ENCODE measurements around the gene MFAP2. TPM values are rescaled to one million over a fixed set of nuclear protein-coding genes. Genes with fewer than 3 reads are reported as not detected.

Gene MFAP2
- total RNA-seq, 1 donor from 2014 or later: 154 TPM

- TF ChIP-seq, protein P1, sequence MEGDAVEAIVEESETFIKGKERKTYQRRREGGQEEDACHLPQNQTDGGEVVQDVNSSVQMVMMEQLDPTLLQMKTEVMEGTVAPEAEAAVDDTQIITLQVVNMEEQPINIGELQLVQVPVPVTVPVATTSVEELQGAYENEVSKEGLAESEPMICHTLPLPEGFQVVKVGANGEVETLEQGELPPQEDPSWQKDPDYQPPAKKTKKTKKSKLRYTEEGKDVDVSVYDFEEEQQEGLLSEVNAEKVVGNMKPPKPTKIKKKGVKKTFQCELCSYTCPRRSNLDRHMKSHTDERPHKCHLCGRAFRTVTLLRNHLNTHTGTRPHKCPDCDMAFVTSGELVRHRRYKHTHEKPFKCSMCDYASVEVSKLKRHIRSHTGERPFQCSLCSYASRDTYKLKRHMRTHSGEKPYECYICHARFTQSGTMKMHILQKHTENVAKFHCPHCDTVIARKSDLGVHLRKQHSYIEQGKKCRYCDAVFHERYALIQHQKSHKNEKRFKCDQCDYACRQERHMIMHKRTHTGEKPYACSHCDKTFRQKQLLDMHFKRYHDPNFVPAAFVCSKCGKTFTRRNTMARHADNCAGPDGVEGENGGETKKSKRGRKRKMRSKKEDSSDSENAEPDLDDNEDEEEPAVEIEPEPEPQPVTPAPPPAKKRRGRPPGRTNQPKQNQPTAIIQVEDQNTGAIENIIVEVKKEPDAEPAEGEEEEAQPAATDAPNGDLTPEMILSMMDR (IDR thresholded peaks at IDR 0.05; ENCODE audit: unreplicated experiment): no peak
- Mint-ChIP-seq H3K9me3 (ENCODE audit: unreplicated experiment) (no peaks in the 10 kb centered on the region), H3K27me3 (ENCODE audit: unreplicated experiment) (peaks cover 16% of the 10 kb centered on the region), H3K27ac (ENCODE audit: unreplicated experiment) (no peak overlapping the region), H3K4me3 (ENCODE audit: unreplicated experiment) (no peak overlapping the region), H3K4me1 (ENCODE audit: unreplicated experiment) (no peaks in the 10 kb centered on the region), H3K36me3 (ENCODE audit: low read depth, unreplicated experiment) (peaks cover 16% of the 10 kb centered on the region)
- DNase-seq (ENCODE audit: low spot score): no peak
Observed at GRCh38 chr1:16970132-16970910, 10.1 kb downstream of the MFAP2 start.

DNA sequence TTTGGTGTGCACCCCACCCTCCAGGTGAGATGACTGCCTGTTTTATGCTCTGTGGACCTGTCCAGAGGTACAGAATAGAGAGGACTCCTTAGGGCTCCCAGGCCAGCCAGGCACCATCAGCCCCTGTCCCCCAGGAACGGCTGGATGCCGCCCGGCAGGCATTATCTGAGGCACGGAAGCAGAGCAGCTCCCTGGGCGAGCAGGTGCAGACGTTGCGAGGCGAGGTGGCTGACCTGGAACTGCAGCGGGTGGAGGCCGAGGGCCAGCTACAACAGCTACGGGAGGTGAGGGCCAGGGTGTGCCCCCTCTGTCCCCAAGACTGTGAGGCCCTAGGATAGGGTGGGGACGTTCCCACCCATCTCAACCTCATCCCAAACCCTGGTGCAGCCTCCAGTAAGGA is 10.8 kb downstream of the MFAP2 start:
- DNase-seq (ENCODE audit: low spot score): no peak
- no peaks in the 10 kb centered on the region for H3K4me1 Mint-ChIP-seq (ENCODE audit: unreplicated experiment)
- no peak overlapping the region for H3K4me3 Mint-ChIP-seq (ENCODE audit: unreplicated experiment)
- H3K9me3 Mint-ChIP-seq (ENCODE audit: unreplicated experiment): no peaks in the 10 kb centered on the region
- H3K36me3 Mint-ChIP-seq (ENCODE audit: low read depth, unreplicated experiment): peaks cover 21% of the 10 kb centered on the region
- H3K27me3 Mint-ChIP-seq (ENCODE audit: unreplicated experiment): peaks cover 16% of the 10 kb centered on the region
- no peak overlapping the region for H3K27ac Mint-ChIP-seq (ENCODE audit: unreplicated experiment)
- TF ChIP-seq, protein P1 (IDR thresholded peaks at IDR 0.05; ENCODE audit: unreplicated experiment): no peak

- no peak for DNase-seq (ENCODE audit: low spot score)
- peaks cover 17% of the 10 kb centered on the region for H3K27me3 Mint-ChIP-seq (ENCODE audit: unreplicated experiment)
- H3K4me3 Mint-ChIP-seq (ENCODE audit: unreplicated experiment): no peak overlapping the region
- no peak overlapping the region for H3K27ac Mint-ChIP-seq (ENCODE audit: unreplicated experiment)
- no peaks in the 10 kb centered on the region for H3K9me3 Mint-ChIP-seq (ENCODE audit: unreplicated experiment)
- peaks cover 21% of the 10 kb centered on the region for H3K36me3 Mint-ChIP-seq (ENCODE audit: low read depth, unreplicated experiment)
- TF ChIP-seq, protein P1 (IDR thresholded peaks at IDR 0.05; ENCODE audit: unreplicated experiment): no peak
- H3K4me1 Mint-ChIP-seq (ENCODE audit: unreplicated experiment): no peaks in the 10 kb centered on the region
Observed at GRCh38 chr1:16969057-16969611, 11.3 kb downstream of the MFAP2 start.

DNA sequence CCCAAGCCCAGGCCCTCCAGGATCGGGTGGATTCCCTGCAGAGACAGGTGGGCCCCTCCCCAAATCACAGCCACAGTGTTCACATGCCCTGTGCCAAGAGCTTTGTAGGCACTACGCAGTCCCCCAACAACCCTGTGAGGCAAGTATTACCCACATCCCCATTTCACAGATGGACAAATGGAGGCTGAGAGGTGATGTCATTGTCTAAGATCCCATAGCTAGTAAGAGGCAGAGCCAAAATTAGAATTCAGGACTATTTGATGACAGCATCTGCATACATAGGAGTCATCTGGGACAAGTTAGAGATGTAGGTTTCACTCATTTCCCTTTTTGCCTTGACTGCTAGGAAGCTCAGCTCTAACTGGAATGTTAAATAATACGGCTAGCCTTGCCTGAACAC is 12.0 kb downstream of the MFAP2 start:
- Mint-ChIP-seq H3K36me3 (ENCODE audit: low read depth, unreplicated experiment) (peaks cover 21% of the 10 kb centered on the region), H3K9me3 (ENCODE audit: unreplicated experiment) (no peaks in the 10 kb centered on the region), H3K4me1 (ENCODE audit: unreplicated experiment) (no peaks in the 10 kb centered on the region), H3K27me3 (ENCODE audit: unreplicated experiment) (peaks cover 17% of the 10 kb centered on the region), H3K4me3 (ENCODE audit: unreplicated experiment) (no peak overlapping the region), H3K27ac (ENCODE audit: unreplicated experiment) (no peak overlapping the region)
- no peak for DNase-seq (ENCODE audit: low spot score)
- TF ChIP-seq, protein P1 (IDR thresholded peaks at IDR 0.05; ENCODE audit: unreplicated experiment): no peak

DNA sequence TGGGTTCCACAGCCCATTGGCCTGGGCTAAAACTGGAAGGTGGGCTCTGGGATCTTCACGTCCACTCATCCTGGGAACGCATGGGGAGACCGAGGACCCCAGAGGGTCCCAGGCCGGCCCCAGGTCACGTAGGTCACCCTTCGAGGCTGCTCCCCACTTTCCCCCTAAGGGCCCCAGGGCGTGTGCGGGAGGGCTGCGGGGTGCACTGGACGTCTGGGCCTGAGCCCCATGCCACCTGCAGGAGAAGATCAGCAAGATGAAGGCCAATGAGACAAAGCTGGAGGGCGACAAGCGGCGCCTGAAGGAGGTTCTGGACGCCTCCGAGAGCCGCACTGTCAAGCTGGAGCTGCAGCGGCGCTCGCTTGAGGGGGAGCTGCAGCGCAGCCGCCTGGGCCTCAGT is 12.5 kb downstream of the MFAP2 start:
- no peaks in the 10 kb centered on the region for H3K9me3 Mint-ChIP-seq (ENCODE audit: unreplicated experiment)
- H3K36me3 Mint-ChIP-seq (ENCODE audit: low read depth, unreplicated experiment): peaks cover 21% of the 10 kb centered on the region
- DNase-seq (ENCODE audit: low spot score): no peak
- no peak overlapping the region for H3K4me3 Mint-ChIP-seq (ENCODE audit: unreplicated experiment)
- peaks cover 15% of the 10 kb centered on the region for H3K27me3 Mint-ChIP-seq (ENCODE audit: unreplicated experiment)
- H3K27ac Mint-ChIP-seq (ENCODE audit: unreplicated experiment): no peak overlapping the region
- TF ChIP-seq, protein P1 (IDR thresholded peaks at IDR 0.05; ENCODE audit: unreplicated experiment): no peak
- no peaks in the 10 kb centered on the region for H3K4me1 Mint-ChIP-seq (ENCODE audit: unreplicated experiment)

Measured in endothelial cell (in vitro differentiated cells).